K562 (cell line): ENCODE measurements around the gene TRMT10B. TPM values are rescaled to one million over a fixed set of nuclear protein-coding genes. Genes with fewer than 3 reads are reported as not detected.

ENCODE experiments used
- CBFA2T3 ChIP-seq: fragments of 450-650 bp; IDR thresholded peaks from 2 replicates; pipeline ENCODE4 v1.6.1; 2017
- FIP1L1 ChIP-seq: fragments of 200-400 bp; formaldehyde crosslinking; IDR thresholded peaks from 2 replicates; pipeline ENCODE4 v1.6.1; 2018; ENCODE audit warnings: mild to moderate bottlenecking, low read depth, low read length; ENCODE audit not compliant: poor library complexity, severe bottlenecking
- FOS ChIP-seq: IDR thresholded peaks from 3 replicates; pipeline ENCODE4 v1.6.1; 2011; ENCODE audit not compliant: insufficient read length; ENCODE audit errors: extremely low read depth
- NONO ChIP-seq, 2 experiments: fragments of 200-400 bp in 1 of 2; fragments of 450-650 bp in 1 of 2; formaldehyde crosslinking in 1 of 2; IDR thresholded peaks; 2 replicates each; pipeline ENCODE4 v1.6.1; 2017; ENCODE audit warnings: low read depth in 2 of 2, mild to moderate bottlenecking in 2 of 2, moderate library complexity in 2 of 2, low read length in 1 of 2
- NR3C1 ChIP-seq: sonication (generic); formaldehyde crosslinking; IDR thresholded peaks from 2 replicates; pipeline ENCODE4 v1.8.1; 2022; ENCODE audit warnings: missing genetic modification reagents
- TARDBP ChIP-seq: fragments of 450-650 bp; IDR thresholded peaks from 2 replicates; pipeline ENCODE4 v1.6.1; 2016
- TEAD4 ChIP-seq, 2 experiments: sonication (generic) in 1 of 2; formaldehyde crosslinking in 1 of 2; IDR thresholded peaks; 2 replicates each; pipeline versions ENCODE4 v1.6.1 to v1.8.0; 2012 to 2022; ENCODE audit warnings: borderline replicate concordance in 1 of 2, inconsistent platforms in 1 of 2, low read length in 1 of 2, mild to moderate bottlenecking in 1 of 2, missing genetic modification reagents in 1 of 2
- ZC3H8 ChIP-seq: fragments of 450-650 bp; IDR thresholded peaks from 2 replicates; pipeline ENCODE4 v1.6.1; 2017
- ZNF699 ChIP-seq: fragments of 250-450 bp; sonication (Bioruptor Pico); IDR thresholded peaks from 2 replicates; pipeline ENCODE4 v1.8.0; 2021; ENCODE audit warnings: mild to moderate bottlenecking, moderate library complexity; ENCODE audit not compliant: insufficient replicate concordance
- ZSCAN32 ChIP-seq: fragments of 450-650 bp; formaldehyde crosslinking; IDR thresholded peaks from 2 replicates; pipeline ENCODE4 v1.4.0; 2020; ENCODE audit warnings: mild to moderate bottlenecking, moderate library complexity
- polyA plus RNA-seq, 8 experiments: library from polyadenylated mRNA; depleted of rRNA in 4 of 8; stranded (reverse) in 5 of 8; unstranded in 3 of 8; fragments of >200 nt; fragmentation: Nextera tagmentation in 2 of 8; fragmentation: Illumina TruSeq in 1 of 8; extraction: Ambion mirVana in 2 of 8; extraction: Trizol in 1 of 8; gene quantifications; 2 replicates each; pipeline versions ENCODE4 v1.2.1 to v1.2.3, GENCODE V29; 2011 to 2014; ENCODE audit warnings: inconsistent platforms in 1 of 8, missing spikeins in 1 of 8
- total RNA-seq, 7 experiments: library from RNA; depleted of rRNA in 6 of 7; stranded (reverse); fragments of >200 nt in 6 of 7; fragmentation: Illumina TruSeq in 2 of 7; extraction: Trizol in 2 of 7; gene quantifications; 2 replicates each; pipeline versions ENCODE4 v1.2.1 to v1.2.3, GENCODE V29; 2011 to 2021; ENCODE audit warnings: low replicate concordance in 1 of 7
- TF ChIP-seq, protein P1 (sequence below): IDR thresholded peaks from 2 replicates; pipeline ENCODE4 v1.6.1; 2012; ENCODE audit warnings: low read depth, low read length, improper control_type of control experiment, borderline replicate concordance
- TF ChIP-seq, protein P2 (sequence below): fragments of 450-650 bp; IDR thresholded peaks from 2 replicates; pipeline ENCODE4 v1.7.1; 2018; ENCODE audit warnings: mild to moderate bottlenecking, low read depth; ENCODE audit not compliant: partially characterized antibody

TRMT10B gene
- total and polyA plus RNA-seq, 9 of the 15 experiments (the other 6 are each of a cell fraction or from before 2014, with no cell fraction given): 2.9 to 13.4 (median 7.0) TPM

DNA sequence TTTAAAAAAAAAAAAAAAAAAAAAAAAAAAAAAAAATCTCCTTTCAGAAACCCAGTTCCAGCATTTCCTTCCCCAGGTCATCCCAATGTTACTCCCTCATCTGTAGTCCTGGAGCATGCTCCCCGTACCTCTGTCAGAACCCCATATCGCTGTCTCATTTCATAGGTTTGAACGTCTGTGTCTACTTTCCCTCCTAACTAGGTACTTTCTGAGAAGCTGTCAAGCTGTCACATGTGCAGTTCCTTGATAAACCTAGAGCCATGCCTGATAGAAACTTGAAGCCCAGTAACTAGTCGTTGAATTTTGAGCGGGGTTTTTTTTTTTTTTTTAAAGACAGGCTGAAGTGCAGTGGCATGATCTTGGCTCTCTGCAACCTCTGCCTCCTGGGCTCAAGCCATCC is 15.7 kb downstream of the TRMT10B start (continued):
- TF ChIP-seq ZNF699 (CRISPR knock-in tag): no peak
- TF ChIP-seq TEAD4 (IDR thresholded peaks at IDR 0.05; ENCODE audit: low read length): peak; percentile 67
- TF ChIP-seq TEAD4 (CRISPR knock-in tag; IDR thresholded peaks at IDR 0.05; ENCODE audit: borderline replicate concordance): no peak
- TF ChIP-seq, protein P1, sequence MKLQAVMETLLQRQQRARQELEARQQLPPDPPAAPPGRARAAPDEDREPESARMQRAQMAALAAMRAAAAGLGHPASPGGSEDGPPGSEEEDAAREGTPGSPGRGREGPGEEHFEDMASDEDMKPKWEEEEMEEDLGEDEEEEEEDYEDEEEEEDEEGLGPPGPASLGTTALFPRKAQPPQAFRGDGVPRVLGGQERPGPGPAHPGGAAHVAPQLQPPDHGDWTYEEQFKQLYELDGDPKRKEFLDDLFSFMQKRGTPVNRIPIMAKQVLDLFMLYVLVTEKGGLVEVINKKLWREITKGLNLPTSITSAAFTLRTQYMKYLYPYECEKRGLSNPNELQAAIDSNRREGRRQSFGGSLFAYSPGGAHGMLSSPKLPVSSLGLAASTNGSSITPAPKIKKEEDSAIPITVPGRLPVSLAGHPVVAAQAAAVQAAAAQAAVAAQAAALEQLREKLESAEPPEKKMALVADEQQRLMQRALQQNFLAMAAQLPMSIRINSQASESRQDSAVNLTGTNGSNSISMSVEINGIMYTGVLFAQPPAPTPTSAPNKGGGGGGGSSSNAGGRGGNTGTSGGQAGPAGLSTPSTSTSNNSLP: no peak
- TF ChIP-seq ZSCAN32 (CRISPR knock-in tag): no peak
- TF ChIP-seq, protein P2, sequence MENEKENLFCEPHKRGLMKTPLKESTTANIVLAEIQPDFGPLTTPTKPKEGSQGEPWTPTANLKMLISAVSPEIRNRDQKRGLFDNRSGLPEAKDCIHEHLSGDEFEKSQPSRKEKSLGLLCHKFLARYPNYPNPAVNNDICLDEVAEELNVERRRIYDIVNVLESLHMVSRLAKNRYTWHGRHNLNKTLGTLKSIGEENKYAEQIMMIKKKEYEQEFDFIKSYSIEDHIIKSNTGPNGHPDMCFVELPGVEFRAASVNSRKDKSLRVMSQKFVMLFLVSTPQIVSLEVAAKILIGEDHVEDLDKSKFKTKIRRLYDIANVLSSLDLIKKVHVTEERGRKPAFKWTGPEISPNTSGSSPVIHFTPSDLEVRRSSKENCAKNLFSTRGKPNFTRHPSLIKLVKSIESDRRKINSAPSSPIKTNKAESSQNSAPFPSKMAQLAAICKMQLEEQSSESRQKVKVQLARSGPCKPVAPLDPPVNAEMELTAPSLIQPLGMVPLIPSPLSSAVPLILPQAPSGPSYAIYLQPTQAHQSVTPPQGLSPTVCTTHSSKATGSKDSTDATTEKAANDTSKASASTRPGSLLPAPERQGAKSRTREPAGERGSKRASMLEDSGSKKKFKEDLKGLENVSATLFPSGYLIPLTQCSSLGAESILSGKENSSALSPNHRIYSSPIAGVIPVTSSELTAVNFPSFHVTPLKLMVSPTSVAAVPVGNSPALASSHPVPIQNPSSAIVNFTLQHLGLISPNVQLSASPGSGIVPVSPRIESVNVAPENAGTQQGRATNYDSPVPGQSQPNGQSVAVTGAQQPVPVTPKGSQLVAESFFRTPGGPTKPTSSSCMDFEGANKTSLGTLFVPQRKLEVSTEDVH: no peak
- no peak for TF ChIP-seq FOS
- no peak for TF ChIP-seq NR3C1 (CRISPR knock-in tag)
- TF ChIP-seq FIP1L1: no peak
- no peak for TF ChIP-seq TARDBP
- TF ChIP-seq NONO (IDR thresholded peaks at IDR 0.05; ENCODE audit: low read depth in 2 of 2, low read length in 1 of 2): no peak
- TF ChIP-seq CBFA2T3: peak; percentile 83
- no peak for TF ChIP-seq ZC3H8
